Endothelial cell of umbilical vein (primary cell): ENCODE data around the gene TM4SF18. TPM values are rescaled to one million over a fixed set of nuclear protein-coding genes. Genes with fewer than 3 reads are reported as not detected.
A peak's percentile ranks its signal among the peaks of the same experiment; 100 is the strongest.

ENCODE experiments used
- BruUV-seq: library from RNA; stranded (reverse); fragments of 400-500 nt; replicated peaks from 2 replicates; lab custom pipeline; 2021; lab: Mats Ljungman, UMichigan
- CTCF ChIA-PET: fragments of 300-600, 350-600 bp; sonication (Branson Sonifier 250); formaldehyde crosslinking; loops from one replicate; lab custom pipeline; 2021; ENCODE audit warnings: antibody characterized with exemption, inconsistent platforms; lab: Charles Lee
- POLR2A ChIA-PET: fragments of 300-600, 350-600 bp; sonication (Branson Sonifier 250); formaldehyde crosslinking; loops from one replicate; lab custom pipeline; 2021; ENCODE audit warnings: antibody characterized with exemption, inconsistent platforms; lab: Charles Lee
- DNase-seq: peaks from one replicate; pipeline ENCODE4 v3.0.0-alpha.2; 2011; ENCODE audit warnings: low read depth, low spot score
- FAIRE-seq: peaks from 2 replicates; lab custom pipeline; 2011; peaks lifted over from hg19 to GRCh38; lab: Jason Lieb, UNC
- H2AFZ ChIP-seq: 2 replicates; pipeline ENCODE4 v1.6.0; 2012; ENCODE audit warnings: low read depth, low read length, control low read depth, inconsistent platforms
- H3K27ac ChIP-seq: 2 replicates; pipeline ENCODE4 v1.5.1; 2011; ENCODE audit warnings: low read depth, mild to moderate bottlenecking, control low read depth, low read length, moderate library complexity; ENCODE audit not compliant: insufficient read depth
- H3K27me3 ChIP-seq, 2 experiments: 2 replicates each; pipeline versions ENCODE4 v1.6.0 to v1.6.1; 2011; ENCODE audit warnings: low read length in 2 of 2, mixed read lengths in 1 of 2; ENCODE audit not compliant: control insufficient read depth in 2 of 2, insufficient read depth in 2 of 2
- H3K36me3 ChIP-seq, 2 experiments: 2 replicates in 1 of 2; 3 replicates in 1 of 2; pipeline ENCODE4 v1.5.1; 2011; ENCODE audit warnings: low read length in 2 of 2, mild to moderate bottlenecking in 1 of 2, moderate library complexity in 1 of 2; ENCODE audit not compliant: control insufficient read depth in 2 of 2, insufficient read depth in 2 of 2; ENCODE audit errors: extremely low read depth in 1 of 2
- H3K4me1 ChIP-seq: 3 replicates; pipeline ENCODE4 v1.5.1; 2011; ENCODE audit warnings: mild to moderate bottlenecking, low read length; ENCODE audit not compliant: control insufficient read depth, insufficient read depth; ENCODE audit errors: extremely low read depth
- H3K4me2 ChIP-seq: 2 replicates; pipeline ENCODE4 v1.6.1; 2011; ENCODE audit warnings: low read length, control low read depth, mixed read lengths; ENCODE audit not compliant: insufficient read depth
- H3K4me3 ChIP-seq, 3 experiments: fragments of 200-600 bp in 1 of 3; sonication (generic), shearing (Covaris generic) in 1 of 3; replicated peaks in 1 of 3; 2 replicates each; pipeline ENCODE4 v1.5.1; 2011 to 2016; ENCODE audit warnings: control low read depth in 3 of 3, low read length in 3 of 3, mild to moderate bottlenecking in 2 of 3, inconsistent platforms in 1 of 3, low read depth in 1 of 3, moderate library complexity in 1 of 3; ENCODE audit not compliant: insufficient read depth in 1 of 3
- H3K79me2 ChIP-seq: 2 replicates; pipeline ENCODE4 v1.6.0; 2012; ENCODE audit warnings: low read length, inconsistent platforms; ENCODE audit not compliant: control insufficient read depth, insufficient read depth
- H3K9ac ChIP-seq: replicated peaks from 2 replicates; pipeline ENCODE3; 2011; ENCODE audit warnings: low read length, control low read depth; ENCODE audit not compliant: insufficient read depth; ENCODE audit errors: extremely low read depth
- H3K9me1 ChIP-seq: replicated peaks from 3 replicates; pipeline ENCODE4 v1.6.0; 2011; ENCODE audit warnings: mild to moderate bottlenecking, low read length; ENCODE audit not compliant: control insufficient read depth, insufficient read depth; ENCODE audit errors: extremely low read depth
- H3K9me3 ChIP-seq: replicated peaks from 2 replicates; pipeline ENCODE4 v1.5.1; 2012; ENCODE audit warnings: low read length, inconsistent platforms; ENCODE audit not compliant: control insufficient read depth, insufficient read depth
- H4K20me1 ChIP-seq: replicated peaks from 2 replicates; pipeline ENCODE3; 2011; ENCODE audit warnings: mild to moderate bottlenecking, low read length; ENCODE audit not compliant: control insufficient read depth, insufficient read depth; ENCODE audit errors: extremely low read depth
- CTCF ChIP-seq, 2 donors: IDR thresholded peaks; 1 replicate in 1 of 2; 2 replicates in 1 of 2; pipeline ENCODE4 v1.5.1; 2011; ENCODE audit warnings: low read length in 2 of 2, mild to moderate bottlenecking in 2 of 2, moderate library complexity in 2 of 2, control low read depth in 1 of 2, inconsistent platforms in 1 of 2, low read depth in 1 of 2; ENCODE audit not compliant: insufficient read depth in 1 of 2; ENCODE audit errors: extremely low read depth in 1 of 2
- EZH2 ChIP-seq: IDR thresholded peaks from 2 replicates; pipeline ENCODE4 v1.6.1; 2012; ENCODE audit warnings: borderline replicate concordance, low read depth, mild to moderate bottlenecking, moderate library complexity, low read length, inconsistent platforms; ENCODE audit not compliant: severe bottlenecking
- FOS ChIP-seq: IDR thresholded peaks from 2 replicates; pipeline ENCODE4 v1.6.1; 2011; ENCODE audit warnings: mild to moderate bottlenecking, low read length, moderate library complexity, borderline replicate concordance; ENCODE audit not compliant: insufficient read depth
- GATA2 ChIP-seq: IDR thresholded peaks from 2 replicates; pipeline ENCODE4 v1.7.0; 2011; ENCODE audit warnings: low read depth, mild to moderate bottlenecking, moderate library complexity, mixed read lengths, low read length; ENCODE audit not compliant: insufficient read length, insufficient read depth
- JUN ChIP-seq: IDR thresholded peaks from 2 replicates; pipeline ENCODE4 v1.6.1; 2011; ENCODE audit warnings: borderline replicate concordance, low read depth; ENCODE audit not compliant: insufficient read length, insufficient read depth
- MAX ChIP-seq: IDR thresholded peaks from 2 replicates; pipeline ENCODE4 v1.6.1; 2011; ENCODE audit not compliant: insufficient read depth, insufficient read length
- MYC ChIP-seq: IDR thresholded peaks from one replicate; pipeline ENCODE4 v1.6.1; 2011; ENCODE audit warnings: mild to moderate bottlenecking, low read depth, low read length
- dilution Hi-C: fragments of 300-500 bp; cut with MboI; formaldehyde crosslinking; loops from one replicate; pipeline ENCODE4 v1.15.0; 2019; ENCODE audit warnings: low sequenced_read_pairs; ENCODE audit not compliant: extremely low pct_ligation_motif_present
- intact Hi-C: fragments of 100-400 bp; cut with micrococcal nuclease; formaldehyde crosslinking; loops from one replicate; pipeline ENCODE4 v1.10.0; 2022
- polyA plus RNA-seq, 4 experiments: library from polyadenylated mRNA; depleted of rRNA in 3 of 4; stranded (reverse) in 3 of 4; unstranded in 1 of 4; fragments of >200 nt; gene quantifications; 2 replicates each; pipeline versions ENCODE4 v1.2.1 to v1.2.3, GENCODE V29; 2011 to 2012; ENCODE audit warnings: missing spikeins in 1 of 4
- total RNA-seq: library from RNA; stranded (reverse); gene quantifications from 2 replicates; pipeline ENCODE4 v1.2.3, GENCODE V29; 2021

The TM4SF18 gene
- total and polyA plus RNA-seq, 2 donors (not counting 3 experiments of a cell fraction or from before 2014, with no cell fraction given): 158 to 163 TPM

- Histone ChIP-seq H3K9ac (no peak overlapping the region), H3K9me3 (no peaks in the 10 kb centered on the region), H3K9me1 (no peaks in the 10 kb centered on the region), H3K4me2 (no peak overlapping the region), H4K20me1 (no peaks in the 10 kb centered on the region), H2AFZ (no peak overlapping the region), H3K27me3 (no peaks in the 10 kb centered on the region), H3K36me3 (no peaks in the 10 kb centered on the region), H3K27ac (no peak overlapping the region), H3K4me1 (peaks cover 31% of the 10 kb centered on the region), H3K79me2 (peaks cover 3% of the 10 kb centered on the region), H3K4me3 (no peak overlapping the region)
- TF ChIP-seq FOS (peak; percentile 32), GATA2 (no peak), MYC (no peak), MAX (no peak), EZH2 (no peak), CTCF (IDR thresholded peaks at IDR 0.05; ENCODE audit: extremely low read depth in 1 of 2, insufficient read depth in 1 of 2, low read depth in 1 of 2, low read length in 2 of 2) (no peak), JUN (no peak)
- ChIA-PET CTCF (interaction anchor here (0.8 to 1.8 kb wide), 5 partner anchors 11 to 427 kb away, joined by 3 to 7 read pairs (median 3); no protein-coding TSS in a partner anchor), POLR2A (no interaction called here)
- BruUV-seq: no TSS peak
- DNase-seq (no peak), FAIRE-seq (no peak)
- dilution Hi-C loops (no loop called here), intact Hi-C loops (no loop called here)
Measured at GRCh38 chr3:149382101-149382467, 48.6 kb upstream of the TM4SF18 start.
